GM21360 (cell line): ENCODE measurements around the gene CHRM3.

Experiments
- ATAC-seq: cut with Tn5 transposase; IDR thresholded peaks from one replicate; pipeline ENCODE4 v1.9.1; 2021; ENCODE audit warnings: mild to moderate bottlenecking, moderate library complexity; ENCODE audit not compliant: unreplicated experiment

Gene CHRM3

DNA sequence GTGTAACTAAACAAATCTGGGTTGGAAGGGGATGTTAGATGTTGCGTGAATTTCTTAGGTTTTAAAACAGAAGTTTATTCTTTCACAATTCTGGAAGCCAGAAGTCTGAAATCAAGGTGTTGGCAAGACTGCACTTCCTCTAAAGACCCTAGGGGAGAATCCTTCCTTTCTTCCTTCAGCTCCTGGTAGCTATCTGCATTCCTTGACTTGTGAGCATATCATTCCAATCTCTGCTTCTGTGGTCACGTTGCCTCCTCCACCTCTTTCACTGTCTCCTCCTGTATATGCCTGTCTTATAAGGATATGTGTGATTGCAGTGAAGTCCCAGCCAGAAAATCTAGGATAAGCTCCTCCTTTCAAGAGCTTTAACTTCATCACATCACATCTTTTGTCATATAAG lies 7.7 kb downstream of the CHRM3 start:
- ATAC-seq, result no peak

DNA sequence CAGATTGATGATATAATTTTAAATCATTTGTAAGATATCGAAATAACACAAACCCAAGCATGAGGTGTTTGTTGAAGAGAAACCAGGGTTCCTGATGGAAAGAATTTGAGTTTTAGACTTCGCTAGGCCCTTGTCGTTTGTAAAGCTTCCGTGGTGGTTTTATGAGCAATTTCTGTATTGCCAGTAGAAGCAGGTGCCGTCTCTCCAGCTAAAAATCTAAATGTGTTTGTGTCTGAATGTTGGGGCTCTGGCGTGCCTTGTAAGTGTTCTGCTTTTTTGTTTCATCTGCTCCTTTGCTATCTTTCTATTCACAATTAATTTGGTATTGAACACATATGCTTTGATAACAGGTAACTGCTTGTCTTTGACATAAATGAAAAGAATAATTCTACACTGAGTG lies 27.5 kb downstream of the CHRM3 start:
- ATAC-seq, result no peak

DNA sequence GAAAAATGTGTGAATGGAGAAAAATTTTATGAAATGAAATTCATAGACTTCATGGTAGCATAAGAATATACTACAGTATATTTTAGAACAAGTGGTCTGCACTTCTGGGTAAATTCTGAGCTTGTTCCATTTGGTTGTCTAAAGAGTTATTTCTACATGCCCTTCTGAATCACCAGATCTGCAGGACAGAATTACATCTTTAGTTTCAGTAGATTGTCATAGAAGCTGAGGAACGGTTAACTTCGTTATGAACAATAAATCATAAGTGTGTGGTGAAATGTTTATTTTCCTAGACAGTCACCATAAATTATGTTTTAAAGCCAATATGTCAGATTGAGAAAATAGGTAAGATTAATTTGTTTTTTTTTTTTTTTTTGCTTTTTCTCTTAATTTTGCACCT lies 30.9 kb downstream of the CHRM3 start:
- no peak for ATAC-seq

DNA sequence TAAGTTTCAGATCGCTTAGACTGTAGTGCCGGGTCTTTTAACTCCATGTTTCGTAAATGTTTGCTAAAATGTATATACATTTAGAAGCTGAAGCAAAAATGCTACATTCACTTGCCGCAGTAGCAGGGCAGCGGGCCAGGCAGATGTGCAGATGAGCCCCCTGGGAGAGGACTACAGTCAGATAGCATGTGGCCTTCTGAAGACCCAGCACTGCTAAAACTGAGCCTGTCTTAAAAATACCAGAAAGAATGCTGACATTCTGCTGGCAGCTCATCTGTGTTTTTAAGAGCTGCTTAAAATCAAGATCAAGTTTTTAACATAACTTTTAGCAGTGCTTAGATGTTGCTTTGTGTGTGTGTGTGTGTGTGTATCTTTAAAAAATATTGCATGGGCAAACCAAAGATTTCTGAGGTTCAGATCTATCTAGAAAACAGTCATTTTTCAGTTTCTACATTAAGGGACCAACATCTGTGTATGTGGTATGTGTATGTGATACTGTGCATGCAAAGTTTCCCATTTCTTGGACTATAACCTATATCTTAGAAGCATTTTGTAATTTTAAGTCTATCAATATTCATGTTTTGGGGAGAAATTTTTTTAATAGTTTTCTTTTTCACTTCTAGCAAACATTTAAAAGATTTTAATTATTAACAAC lies 31.7 kb downstream of the CHRM3 start:
- ATAC-seq, result no peak

DNA sequence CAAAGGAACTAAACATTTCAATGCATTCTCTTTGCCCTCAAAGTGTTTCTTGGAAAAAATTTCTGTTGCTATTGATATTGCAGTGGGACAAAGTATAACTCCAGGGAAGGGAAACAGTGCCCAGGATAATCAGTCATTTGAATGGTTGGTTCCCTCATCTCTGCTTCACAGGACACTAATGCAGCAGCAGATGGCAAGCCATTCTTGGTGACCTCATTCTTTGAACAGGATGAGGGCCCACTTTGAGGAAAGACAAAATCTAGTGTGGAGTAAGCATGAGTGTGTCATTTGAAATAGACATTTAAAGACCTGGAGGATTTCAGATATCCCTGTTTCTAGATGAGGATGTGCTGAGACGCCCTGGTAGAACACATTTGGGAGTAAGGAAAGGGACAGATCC lies 32.3 kb downstream of the CHRM3 start:
- ATAC-seq, result no peak

DNA sequence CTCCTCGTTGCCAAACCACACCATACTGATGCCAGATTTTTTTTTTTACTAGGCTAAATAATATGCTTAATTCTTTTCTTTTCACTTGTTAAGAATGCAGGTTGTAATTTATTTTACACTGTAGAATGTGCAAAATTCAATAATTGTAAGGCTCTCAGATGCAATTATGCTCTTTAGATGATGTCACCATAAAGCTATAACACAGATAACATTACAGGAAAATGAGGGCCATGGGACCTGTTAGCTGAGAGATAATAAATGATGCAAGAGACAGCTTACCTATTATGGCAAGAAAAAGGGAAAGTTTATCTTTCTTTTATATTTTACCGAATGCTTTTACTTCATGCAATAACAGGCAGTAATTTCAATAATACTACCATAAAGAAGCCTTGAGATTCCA lies 35.4 kb downstream of the CHRM3 start:
- no peak for ATAC-seq

DNA sequence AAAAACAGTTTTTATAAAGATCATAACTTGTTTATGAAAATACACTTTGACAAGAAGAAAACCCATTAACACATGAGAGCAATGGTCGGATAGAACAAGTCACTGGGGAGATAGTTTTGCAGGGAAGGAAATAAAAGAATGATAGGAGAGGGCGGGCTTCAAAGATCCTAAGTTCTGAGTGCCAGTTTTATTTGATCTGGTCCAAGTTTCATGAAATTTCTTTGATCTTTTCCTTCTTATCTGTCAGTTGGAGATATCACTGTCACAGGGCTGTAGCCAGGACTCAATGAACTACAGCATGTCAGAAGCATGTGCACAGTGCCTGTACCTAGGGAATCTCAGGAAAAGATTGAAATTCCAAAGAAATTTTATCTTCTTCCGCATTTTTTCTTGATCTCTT lies 36.5 kb downstream of the CHRM3 start:
- ATAC-seq, result no peak

DNA sequence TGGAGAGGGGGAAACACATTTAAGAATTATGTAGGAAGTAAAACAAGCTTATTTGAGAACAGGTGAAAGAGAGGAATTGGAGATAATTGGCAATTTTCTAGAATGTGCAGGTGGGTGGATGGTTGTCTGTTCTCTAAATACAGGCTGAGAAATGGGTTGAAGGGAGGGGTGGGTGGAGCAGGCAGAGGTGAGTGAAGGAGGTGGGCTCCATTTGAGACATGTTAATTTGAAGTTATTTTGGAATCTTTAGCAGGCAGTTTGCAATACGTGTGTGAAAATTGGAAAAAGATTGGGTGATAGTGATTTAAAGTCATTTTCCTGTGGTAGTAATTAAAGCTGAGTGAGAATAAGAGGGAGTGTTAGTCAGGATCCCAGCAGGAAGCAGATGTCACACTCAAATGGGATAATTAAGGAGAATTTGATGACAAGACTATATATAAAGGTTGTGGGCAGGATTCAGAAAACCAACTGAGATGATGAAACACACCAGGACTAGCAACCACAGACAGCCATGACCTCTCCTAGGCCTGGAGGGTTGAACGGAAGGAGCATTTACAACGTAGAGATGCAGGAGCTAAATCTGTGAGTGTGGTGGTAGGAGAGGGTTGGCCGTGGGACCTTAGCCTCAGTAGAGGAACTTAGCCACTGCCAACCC lies 40.6 kb downstream of the CHRM3 start:
- no peak for ATAC-seq

DNA sequence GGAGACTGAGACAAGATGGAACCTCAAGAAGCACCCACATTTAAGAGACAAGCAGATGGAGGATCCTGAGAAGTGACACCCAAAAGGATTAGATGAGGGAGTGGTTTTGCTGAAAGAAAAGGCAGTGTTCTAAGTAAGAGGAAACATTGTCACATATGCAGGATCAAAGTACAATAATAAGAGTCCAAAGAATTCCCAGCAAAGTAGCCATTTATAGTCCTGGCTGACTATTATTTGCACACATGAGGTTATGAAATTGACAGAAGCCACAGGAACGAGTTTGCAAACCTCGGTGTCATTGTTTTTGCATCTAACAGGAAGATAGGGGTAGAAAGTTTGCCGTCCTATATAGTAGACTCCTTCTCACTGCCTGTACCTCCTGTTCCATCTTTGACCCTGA lies 41.3 kb downstream of the CHRM3 start:
- no peak for ATAC-seq

DNA sequence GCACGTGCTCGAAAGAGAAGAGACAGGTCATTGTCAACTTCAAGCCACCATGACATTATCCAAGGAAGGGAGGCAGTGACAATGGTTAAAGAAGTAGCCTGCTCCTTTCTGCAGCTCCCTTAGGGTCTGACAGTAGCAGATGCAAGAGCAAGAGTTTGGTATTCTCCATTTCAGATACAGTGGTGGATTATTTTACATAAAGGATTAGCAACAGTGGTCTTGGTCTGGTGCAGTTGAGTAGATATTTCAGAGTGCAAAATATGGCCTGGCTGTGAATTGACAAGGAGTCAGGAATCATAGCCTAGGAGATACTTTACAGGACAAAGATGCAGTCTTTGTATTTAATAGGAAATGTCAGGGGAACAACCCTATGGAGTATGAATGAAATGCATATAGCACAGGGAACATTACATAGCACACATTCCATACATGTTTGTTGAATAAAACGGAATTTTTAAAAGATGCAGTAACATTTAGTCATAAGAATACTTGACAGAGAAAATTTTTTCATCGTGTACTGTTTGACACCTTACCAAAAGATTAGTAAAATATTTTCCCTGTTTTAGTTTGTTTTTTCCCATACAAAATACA lies 41.8 kb downstream of the CHRM3 start:
- ATAC-seq, result no peak

DNA sequence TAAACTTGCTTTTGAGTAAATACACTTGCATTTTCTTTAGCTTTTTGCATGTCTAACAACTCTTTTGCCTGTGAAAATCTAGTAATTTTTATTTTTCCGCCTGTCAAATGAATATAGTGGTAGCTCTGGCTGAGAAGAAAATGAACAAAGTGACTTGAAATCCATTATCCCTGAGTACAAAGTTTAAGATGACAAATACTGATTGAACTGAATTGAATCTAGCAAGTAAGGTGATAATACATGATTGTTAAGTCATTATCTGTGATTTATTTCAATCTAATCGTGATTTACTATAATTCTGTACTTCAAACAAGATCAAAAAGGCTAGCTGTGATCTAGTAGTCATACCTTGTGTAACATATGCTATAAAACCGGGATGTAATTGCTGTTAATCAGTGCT lies 42.8 kb downstream of the CHRM3 start:
- no peak for ATAC-seq

DNA sequence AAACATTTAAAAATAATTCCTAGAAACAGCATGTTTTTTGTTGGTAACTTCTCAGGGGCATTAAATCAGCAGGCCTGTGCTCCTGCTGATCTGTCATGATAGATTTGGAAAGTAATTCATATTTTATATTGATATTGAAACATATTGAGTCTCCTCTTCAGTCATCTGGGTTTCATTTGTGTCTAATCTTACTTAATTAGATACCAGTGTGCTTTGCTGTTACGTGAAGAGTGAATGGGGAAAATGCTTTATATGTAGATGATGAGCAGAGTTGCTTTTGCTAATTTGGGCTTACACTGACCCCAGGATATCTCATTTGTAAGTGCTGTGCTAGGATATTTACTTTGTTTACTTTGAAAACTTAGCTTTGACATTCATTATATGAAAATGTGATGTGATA lies 45.9 kb downstream of the CHRM3 start:
- no peak for ATAC-seq

DNA sequence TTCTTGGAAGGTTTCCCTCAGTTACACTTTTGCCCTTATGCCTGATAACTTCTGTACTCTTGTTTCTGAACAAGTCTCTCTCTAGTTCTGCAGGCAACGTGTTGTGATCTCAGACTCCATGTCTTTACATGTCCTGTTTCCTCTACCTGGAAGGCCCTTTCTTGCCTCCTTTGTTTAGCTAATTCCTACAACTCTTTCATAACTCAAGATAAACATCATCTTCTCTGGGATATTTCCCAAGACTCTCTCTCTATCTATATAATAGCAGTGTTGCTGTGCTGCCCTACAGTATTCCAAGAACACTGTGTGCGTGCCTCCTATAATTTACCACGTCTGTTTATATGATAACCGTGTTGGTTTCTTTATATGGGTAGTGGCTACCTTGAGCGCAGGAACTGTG lies 47.8 kb downstream of the CHRM3 start:
- ATAC-seq, result no peak
